HCT116 (cell line): Measurements from ENCODE around the gene MTUS2.

ENCODE experiments used
- CBX3 ChIP-seq: IDR thresholded peaks from 2 replicates; pipeline ENCODE4 v1.6.1; 2012; ENCODE audit warnings: low read depth
- EGR1 ChIP-seq: IDR thresholded peaks from 2 replicates; pipeline ENCODE4 v1.6.1; 2012; ENCODE audit warnings: low read depth
- ELF1 ChIP-seq: IDR thresholded peaks from 2 replicates; pipeline ENCODE4 v1.6.1; 2012; ENCODE audit warnings: low read depth, borderline replicate concordance
- FOSL1 ChIP-seq: IDR thresholded peaks from 2 replicates; pipeline ENCODE4 v1.6.1; 2012; ENCODE audit warnings: low read depth
- POLR2A ChIP-seq: IDR thresholded peaks from 2 replicates; pipeline ENCODE4 v1.7.0; 2011; ENCODE audit warnings: borderline replicate concordance; ENCODE audit not compliant: insufficient read depth, insufficient read length; ENCODE audit errors: extremely low read depth
- POLR2AphosphoS5 ChIP-seq: IDR thresholded peaks from 2 replicates; pipeline ENCODE4 v1.6.1; 2011; ENCODE audit warnings: mild to moderate bottlenecking, low read depth, low read length, moderate library complexity
- RAD21 ChIP-seq: IDR thresholded peaks from 2 replicates; pipeline ENCODE4 v1.6.1; 2012; ENCODE audit warnings: low read depth, mild to moderate bottlenecking
- SP1 ChIP-seq: IDR thresholded peaks from 2 replicates; pipeline ENCODE4 v1.6.1; 2012; ENCODE audit warnings: low read depth
- ZFX ChIP-seq: fragments of 450-650 bp; IDR thresholded peaks from 2 replicates; pipeline ENCODE4 v1.6.1; 2017
- TF ChIP-seq, protein P1 (sequence below), 3 experiments: fragments of 200-600 bp in 1 of 3; sonication (generic) in 1 of 3; IDR thresholded peaks in 2 of 3; conservative IDR thresholded peaks in 1 of 3; 2 replicates each; pipeline ENCODE4 v1.5.1; 2012 to 2017; ENCODE audit warnings: low read depth in 2 of 3, low read length in 2 of 3, antibody characterized with exemption in 1 of 3, borderline replicate concordance in 1 of 3, control low read depth in 1 of 3, mild to moderate bottlenecking in 1 of 3, mixed read lengths in 1 of 3, mixed run types in 1 of 3, moderate library complexity in 1 of 3; ENCODE audit not compliant: insufficient read depth in 1 of 3
- TF ChIP-seq, protein P2 (sequence below): IDR thresholded peaks from 2 replicates; pipeline ENCODE4 v1.6.1; 2011; ENCODE audit warnings: mild to moderate bottlenecking, low read length, moderate library complexity; ENCODE audit not compliant: insufficient replicate concordance; ENCODE audit errors: extremely low read depth

DNA sequence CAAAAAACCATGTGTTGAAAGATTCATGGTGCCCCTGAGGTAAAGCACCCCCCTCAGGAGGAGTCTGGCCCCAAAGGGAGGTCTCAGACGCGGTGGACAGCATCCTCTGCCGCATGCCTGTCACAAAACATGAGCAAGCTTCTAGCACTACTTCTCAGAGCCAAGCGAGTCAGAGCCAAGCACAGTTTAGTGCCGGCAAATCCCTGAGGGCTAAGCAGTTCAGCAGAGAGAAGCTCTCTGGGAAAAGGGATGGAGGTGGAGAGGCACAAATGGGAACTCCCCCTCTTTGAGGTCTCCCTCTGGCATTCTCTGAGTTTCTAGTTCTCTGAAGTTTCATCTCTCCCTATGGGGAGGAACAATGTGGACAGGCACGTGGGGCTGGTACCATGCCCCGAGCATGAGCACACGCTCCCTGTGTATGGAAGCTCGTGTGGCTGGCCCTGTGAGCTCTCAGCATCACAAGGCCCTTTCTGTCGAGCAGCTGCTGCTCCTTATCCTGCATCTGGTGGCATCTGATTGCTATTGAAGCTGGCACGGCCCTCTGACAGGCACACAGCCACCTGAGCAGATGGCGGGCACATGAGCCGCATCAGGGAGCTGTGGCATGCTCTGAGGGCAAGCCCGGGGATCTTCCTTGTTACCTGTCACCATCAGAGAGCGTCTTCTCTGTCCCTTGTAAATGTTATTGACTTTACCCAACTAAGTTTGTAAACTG, 450.3 kb downstream of the MTUS2 start:
- TF ChIP-seq, protein P1, sequence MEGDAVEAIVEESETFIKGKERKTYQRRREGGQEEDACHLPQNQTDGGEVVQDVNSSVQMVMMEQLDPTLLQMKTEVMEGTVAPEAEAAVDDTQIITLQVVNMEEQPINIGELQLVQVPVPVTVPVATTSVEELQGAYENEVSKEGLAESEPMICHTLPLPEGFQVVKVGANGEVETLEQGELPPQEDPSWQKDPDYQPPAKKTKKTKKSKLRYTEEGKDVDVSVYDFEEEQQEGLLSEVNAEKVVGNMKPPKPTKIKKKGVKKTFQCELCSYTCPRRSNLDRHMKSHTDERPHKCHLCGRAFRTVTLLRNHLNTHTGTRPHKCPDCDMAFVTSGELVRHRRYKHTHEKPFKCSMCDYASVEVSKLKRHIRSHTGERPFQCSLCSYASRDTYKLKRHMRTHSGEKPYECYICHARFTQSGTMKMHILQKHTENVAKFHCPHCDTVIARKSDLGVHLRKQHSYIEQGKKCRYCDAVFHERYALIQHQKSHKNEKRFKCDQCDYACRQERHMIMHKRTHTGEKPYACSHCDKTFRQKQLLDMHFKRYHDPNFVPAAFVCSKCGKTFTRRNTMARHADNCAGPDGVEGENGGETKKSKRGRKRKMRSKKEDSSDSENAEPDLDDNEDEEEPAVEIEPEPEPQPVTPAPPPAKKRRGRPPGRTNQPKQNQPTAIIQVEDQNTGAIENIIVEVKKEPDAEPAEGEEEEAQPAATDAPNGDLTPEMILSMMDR (IDR thresholded peaks at IDR 0.05 in 2 of 3, conservative IDR thresholded peaks at IDR 0.05 in 1 of 3; ENCODE audit: borderline replicate concordance in 1 of 3, insufficient read depth in 1 of 3, low read depth in 2 of 3, low read length in 2 of 3) = no peak
- no peak for TF ChIP-seq POLR2AphosphoS5
- TF ChIP-seq, protein P2, sequence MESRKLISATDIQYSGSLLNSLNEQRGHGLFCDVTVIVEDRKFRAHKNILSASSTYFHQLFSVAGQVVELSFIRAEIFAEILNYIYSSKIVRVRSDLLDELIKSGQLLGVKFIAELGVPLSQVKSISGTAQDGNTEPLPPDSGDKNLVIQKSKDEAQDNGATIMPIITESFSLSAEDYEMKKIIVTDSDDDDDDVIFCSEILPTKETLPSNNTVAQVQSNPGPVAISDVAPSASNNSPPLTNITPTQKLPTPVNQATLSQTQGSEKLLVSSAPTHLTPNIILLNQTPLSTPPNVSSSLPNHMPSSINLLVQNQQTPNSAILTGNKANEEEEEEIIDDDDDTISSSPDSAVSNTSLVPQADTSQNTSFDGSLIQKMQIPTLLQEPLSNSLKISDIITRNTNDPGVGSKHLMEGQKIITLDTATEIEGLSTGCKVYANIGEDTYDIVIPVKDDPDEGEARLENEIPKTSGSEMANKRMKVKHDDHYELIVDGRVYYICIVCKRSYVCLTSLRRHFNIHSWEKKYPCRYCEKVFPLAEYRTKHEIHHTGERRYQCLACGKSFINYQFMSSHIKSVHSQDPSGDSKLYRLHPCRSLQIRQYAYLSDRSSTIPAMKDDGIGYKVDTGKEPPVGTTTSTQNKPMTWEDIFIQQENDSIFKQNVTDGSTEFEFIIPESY = no peak
- no peak for TF ChIP-seq RAD21
- TF ChIP-seq SP1 = no peak
- TF ChIP-seq CBX3 = no peak
- TF ChIP-seq POLR2A = no peak
- no peak for TF ChIP-seq ZFX
- TF ChIP-seq ELF1 = no peak
- no peak for TF ChIP-seq EGR1
- no peak for TF ChIP-seq FOSL1
